Measurements from ENCODE around the gene SLC13A3. TPM values are rescaled to one million over a fixed set of nuclear protein-coding genes. Genes with fewer than 3 reads are reported as not detected.
"Not testable (repeated sequence)": the region's sequence is repeated elsewhere in the genome, so short reads cannot be mapped to it uniquely, and the experiment has no call there.

The SLC13A3 gene
- total RNA-seq, 2 experiments from 2014 or later: 0.35 TPM; not detected in 1

DNA sequence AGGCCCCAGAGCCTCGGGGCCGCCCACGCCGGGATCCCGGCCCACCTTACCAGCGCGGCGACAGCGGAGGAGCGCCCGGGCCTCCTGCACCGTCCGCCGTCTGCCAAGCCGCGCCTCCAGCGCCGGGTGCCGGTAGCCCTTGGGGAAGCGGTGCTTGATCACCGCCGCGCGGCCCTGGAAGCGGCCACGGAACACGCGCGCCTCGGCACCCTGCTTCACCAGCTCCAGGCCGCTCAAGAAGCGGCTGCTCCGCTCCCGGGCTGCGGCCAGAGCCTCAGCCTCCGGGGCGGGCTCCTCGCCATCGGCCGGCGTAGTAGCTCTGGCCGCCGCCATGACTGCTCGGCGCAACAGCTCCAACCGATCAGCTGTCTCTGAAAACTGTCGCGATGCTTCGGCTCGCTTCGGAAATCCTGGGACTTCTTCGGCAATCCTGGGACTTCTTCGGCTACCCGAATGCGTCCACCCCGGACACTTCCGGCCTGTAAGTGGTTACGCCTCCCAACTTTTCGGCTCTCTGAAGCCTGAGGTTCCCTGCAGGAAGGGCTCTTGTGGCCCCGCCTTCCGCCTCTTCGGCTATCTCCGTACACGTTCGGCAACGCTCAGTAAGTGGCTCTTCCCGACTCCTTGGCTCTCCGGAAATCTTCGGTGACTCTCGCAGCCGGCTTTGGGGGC lies 38.0 kb upstream of the SLC13A3 start, which contains the start of gene TP53RK:
TSS of gene TP53RK (minus strand) at position 363 of the 672 bp plus-strand sequence. CDS start at position 333, 30 bp downstream.
- POLR2A ChIA-PET: no interaction called here
- H3K27me3 Mint-ChIP-seq: no peaks in the 10 kb centered on the region
- H3K9me3 Mint-ChIP-seq: no peaks in the 10 kb centered on the region
- peaks cover 43% of the 10 kb centered on the region for H3K4me1 Mint-ChIP-seq
- H3K36me3 Mint-ChIP-seq (ENCODE audit: low read depth): peaks cover 20% of the 10 kb centered on the region
- H3K27ac Mint-ChIP-seq: peak within 1 kb of the TSS; percentile 96
- H3K4me3 Mint-ChIP-seq: peak within 1 kb of the TSS; percentile 98
- CTCF ChIA-PET: interaction anchor here (0.7 to 2.3 kb wide), 8 partner anchors 8 to 167 kb away, joined by 3 to 10 read pairs (median 3); no protein-coding TSS in a partner anchor
- peak; percentile 97 for DNase-seq

DNA sequence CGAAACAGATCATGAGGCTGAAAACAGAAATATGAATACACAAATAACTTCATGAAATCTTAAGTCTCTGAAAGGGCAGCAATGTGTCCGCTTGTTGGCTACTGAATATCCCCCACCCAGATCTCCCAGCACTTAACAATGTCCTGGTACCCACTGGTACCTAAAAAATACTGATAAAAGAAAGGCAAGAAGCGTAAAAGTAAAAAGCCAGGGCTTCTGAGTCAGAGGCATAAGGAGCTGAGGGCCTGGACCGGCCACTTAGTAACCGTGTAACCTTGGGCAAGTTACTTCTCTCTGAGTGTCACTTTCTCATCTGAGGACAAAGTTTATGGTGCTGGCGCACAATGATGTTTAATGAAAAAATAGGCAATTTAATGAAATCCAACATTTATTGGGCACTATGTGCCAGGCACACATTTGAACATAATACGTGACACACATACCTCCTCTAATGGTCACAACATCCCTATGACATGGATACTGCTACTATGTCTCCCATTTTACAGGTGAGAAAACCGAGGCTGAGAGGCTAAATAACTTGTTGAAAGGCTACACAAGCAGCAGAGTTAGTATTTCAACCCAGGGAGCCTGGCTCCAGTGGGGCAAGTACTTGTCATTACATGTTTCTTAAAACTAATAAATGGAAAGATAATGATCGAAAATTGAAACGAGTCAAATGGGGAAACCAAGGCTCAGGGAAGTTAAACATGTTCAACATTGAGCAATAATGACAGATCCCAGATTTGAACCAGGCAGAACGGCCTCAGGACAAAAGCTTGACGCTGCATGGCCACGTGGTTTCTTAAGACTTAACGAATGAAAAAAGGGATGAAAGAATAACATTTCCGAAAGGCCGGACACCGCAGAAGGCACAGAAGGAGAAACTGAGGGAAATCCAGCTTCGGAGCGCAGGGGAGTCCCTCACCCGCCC lies 37.2 kb upstream of the SLC13A3 start:
- Mint-ChIP-seq H3K9me3 (no peaks in the 10 kb centered on the region), H3K4me3 (peak overlapping the region; percentile 98), H3K36me3 (ENCODE audit: low read depth) (peaks cover 26% of the 10 kb centered on the region), H3K27ac (peak overlapping the region; percentile 89), H3K4me1 (peaks cover 45% of the 10 kb centered on the region), H3K27me3 (no peaks in the 10 kb centered on the region)
- no peak for DNase-seq
- CTCF ChIA-PET: interaction anchor here (0.7 to 2.3 kb wide), 10 partner anchors 12 to 166 kb away, joined by 3 to 10 read pairs (median 3); no protein-coding TSS in a partner anchor
- POLR2A ChIA-PET: no interaction called here

DNA sequence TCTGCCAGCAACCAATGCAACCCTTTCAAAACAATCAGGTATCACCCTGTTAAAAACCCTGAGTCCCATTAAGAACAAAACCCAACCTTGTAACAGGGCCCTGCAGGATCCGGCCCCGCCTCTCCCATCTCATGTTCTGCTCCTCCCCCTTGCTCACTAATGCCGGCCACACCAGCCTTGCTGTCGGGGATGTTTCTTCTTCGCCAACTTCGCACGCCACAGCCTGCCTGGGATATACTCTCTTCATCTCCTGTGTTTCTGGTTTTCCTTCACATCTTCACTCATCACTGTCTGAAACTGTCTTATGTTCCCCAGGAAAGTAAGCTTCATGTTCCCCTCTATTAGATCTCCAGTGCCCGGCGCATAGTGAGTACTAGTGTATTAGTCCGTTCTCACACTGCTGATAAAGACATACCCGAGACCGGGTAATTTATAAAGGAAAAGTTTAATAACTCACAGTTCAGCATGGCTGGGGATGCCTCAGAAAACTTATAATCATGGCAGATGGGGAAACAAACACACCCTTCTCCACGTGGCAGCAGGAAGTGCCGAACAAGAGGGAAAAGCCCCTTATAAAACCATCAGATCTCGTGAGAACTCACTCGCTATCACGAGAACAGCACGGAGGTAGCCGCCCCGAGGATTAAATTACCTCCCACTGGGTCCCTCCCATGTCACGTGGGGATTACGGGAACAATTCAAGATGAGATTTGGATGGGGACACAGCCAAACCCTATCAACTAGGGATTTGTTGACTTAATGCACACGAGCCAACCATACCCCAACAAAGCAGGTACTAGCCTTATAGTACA lies 32.9 kb upstream of the SLC13A3 start:
- no peaks in the 10 kb centered on the region for H3K27me3 Mint-ChIP-seq

DNA sequence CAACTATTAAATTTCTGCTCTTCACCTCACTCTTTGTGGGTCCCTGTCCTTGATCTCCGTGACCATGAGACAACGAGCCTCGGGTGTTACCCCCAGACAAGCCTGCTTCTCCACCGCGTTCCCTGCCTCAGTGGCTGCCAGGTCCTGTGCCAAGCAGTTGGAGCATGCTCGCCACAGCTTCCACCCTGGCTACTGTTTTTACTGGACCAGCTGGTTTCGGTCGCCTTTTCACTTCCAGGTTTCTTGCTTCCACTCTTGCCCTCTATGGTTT lies 32.3 kb upstream of the SLC13A3 start:
- ChIA-PET CTCF (no interaction called here), POLR2A (no interaction called here)
- Mint-ChIP-seq H3K4me1 (peaks cover 46% of the 10 kb centered on the region), H3K27me3 (no peaks in the 10 kb centered on the region), H3K4me3 (no peak overlapping the region), H3K9me3 (no peaks in the 10 kb centered on the region), H3K36me3 (ENCODE audit: low read depth) (peaks cover 26% of the 10 kb centered on the region), H3K27ac (no peak overlapping the region)
- DNase-seq: no peak

More for the DNA sequence above, 32.9 kb upstream of the SLC13A3 start:
- CTCF ChIA-PET: no interaction called here
- Mint-ChIP-seq H3K36me3 (ENCODE audit: low read depth) (peaks cover 26% of the 10 kb centered on the region), H3K27ac (no peak overlapping the region), H3K9me3 (no peaks in the 10 kb centered on the region), H3K4me1 (peaks cover 46% of the 10 kb centered on the region), H3K4me3 (no peak overlapping the region)
- POLR2A ChIA-PET: no interaction called here
- DNase-seq: no peak

DNA sequence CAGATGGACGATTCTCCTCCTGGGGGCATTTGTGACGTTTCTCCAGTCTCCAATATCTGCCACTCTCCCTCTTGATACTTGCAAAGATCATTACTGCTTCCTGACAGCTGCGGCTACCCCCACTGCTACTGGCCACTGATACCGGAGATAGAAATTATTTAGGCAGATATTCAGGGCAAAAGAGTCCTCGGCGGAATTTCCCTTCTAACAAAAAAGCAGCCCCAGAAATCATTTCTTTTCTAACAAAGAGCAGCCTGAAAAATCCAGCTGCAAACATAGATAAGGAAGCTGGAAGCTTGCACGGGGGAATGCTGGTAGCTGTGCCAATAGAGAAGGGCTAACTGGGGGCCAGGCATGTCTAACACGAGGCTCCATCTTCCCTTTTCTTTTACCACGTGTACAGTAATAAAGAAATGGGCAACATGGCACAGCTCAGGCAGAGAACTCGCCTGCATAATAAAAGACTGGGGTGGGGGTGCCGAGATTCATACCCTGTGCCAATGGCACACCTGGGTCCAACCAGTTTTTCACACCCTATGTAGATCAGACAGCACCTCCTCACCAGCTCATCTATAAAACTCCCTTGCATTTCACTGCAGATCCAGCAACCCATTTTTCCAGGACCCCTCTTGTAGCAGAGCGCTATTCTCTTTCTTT lies 31.9 kb upstream of the SLC13A3 start:
- Mint-ChIP-seq H3K4me3 (no peak overlapping the region), H3K4me1 (peaks cover 43% of the 10 kb centered on the region), H3K27me3 (no peaks in the 10 kb centered on the region), H3K36me3 (ENCODE audit: low read depth) (peaks cover 26% of the 10 kb centered on the region), H3K27ac (no peak overlapping the region), H3K9me3 (no peaks in the 10 kb centered on the region)
- ChIA-PET CTCF (no interaction called here), POLR2A (no interaction called here)
- no peak for DNase-seq

DNA sequence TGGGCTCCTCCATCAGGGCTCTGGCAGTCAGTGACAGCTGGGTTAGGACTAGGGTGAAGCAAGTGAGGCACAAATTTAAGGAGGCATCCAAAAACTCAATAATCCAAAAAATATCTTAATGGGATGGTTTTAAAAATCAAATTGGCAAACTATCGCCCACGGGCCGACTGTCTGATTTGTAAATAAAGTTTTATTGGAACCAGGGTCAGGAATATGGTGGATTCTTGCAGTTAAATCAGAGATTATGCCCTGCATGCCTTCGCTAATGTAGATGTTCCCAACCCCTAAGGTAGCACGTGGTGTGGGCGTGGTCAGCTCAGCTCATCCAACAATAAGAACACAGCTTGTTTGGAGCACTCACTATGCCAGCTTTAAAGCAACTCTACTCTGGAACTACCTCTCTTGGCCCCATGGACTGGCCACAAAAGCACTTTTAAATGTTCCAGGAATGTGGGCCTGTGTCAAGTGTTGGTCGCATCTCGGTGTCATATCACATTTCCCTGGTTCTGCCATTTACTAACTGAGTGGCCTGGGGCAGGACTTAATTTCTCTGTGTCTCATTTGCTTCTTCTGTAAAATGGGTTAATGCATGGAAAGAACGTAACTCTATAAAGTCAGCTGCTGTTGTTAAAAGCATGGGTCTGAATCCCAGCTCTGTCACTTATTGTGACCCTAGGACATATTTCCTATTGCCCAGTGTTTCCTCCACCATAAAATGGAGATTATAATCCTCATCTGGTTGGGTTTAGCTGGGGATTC lies 31.0 kb upstream of the SLC13A3 start:
- Mint-ChIP-seq H3K27ac (no peak overlapping the region), H3K4me3 (no peak overlapping the region), H3K9me3 (no peaks in the 10 kb centered on the region), H3K27me3 (no peaks in the 10 kb centered on the region), H3K36me3 (ENCODE audit: low read depth) (peaks cover 26% of the 10 kb centered on the region), H3K4me1 (peaks cover 34% of the 10 kb centered on the region)
- POLR2A ChIA-PET: no interaction called here
- DNase-seq: no peak
- CTCF ChIA-PET: interaction anchor here (0.9 kb wide), 1 partner anchor 137 kb away, joined by 3 read pairs; no protein-coding TSS in a partner anchor

DNA sequence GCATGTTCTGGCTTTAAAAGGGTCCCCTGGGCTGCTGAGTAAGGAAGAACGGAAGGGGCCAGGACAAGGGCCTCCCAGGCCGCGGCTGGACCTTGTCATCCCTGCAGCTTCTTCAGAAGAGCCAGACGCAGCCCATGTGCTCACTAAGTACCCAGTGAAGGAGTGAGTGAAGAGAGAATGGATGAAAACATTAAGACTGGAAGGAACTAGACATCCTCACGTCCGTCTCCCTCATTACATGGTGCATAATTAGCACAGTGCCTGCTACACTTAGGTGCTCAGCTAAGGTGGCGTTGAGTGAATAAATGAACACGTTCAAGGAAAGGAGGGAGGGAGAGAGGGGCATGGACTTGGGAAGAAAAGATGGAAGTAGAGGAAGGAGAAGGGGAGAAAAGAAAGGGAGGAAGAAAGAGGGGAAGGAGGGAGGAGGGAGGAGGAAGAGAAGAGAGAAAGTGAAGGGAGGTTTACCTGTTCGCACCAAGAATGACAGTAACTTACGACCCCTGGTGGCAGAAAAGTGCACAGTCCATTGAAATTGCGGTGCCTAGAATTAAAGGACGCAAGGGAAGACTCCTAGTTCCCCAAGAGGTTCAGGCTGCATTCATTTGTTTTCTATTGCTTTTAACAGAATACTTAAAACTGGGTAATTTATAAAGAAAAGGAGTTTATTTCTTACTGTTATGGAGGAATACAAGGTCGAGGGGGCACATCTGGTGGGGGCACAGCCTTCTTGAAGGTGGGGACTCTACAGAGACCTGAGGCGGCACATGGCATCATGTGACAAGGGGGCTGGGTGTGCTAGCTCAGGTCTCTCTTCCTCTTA lies 30.0 kb upstream of the SLC13A3 start:
- ChIA-PET CTCF (interaction anchor here (0.8 to 1.4 kb wide), 5 partner anchors 9 to 143 kb away, joined by 3 to 4 read pairs (median 3); no protein-coding TSS in a partner anchor), POLR2A (no interaction called here)
- H3K36me3 Mint-ChIP-seq (ENCODE audit: low read depth): peaks cover 20% of the 10 kb centered on the region
- DNase-seq: peak; percentile 79
- H3K4me1 Mint-ChIP-seq: peaks cover 24% of the 10 kb centered on the region
- H3K4me3 Mint-ChIP-seq: no peak overlapping the region
- H3K9me3 Mint-ChIP-seq: no peaks in the 10 kb centered on the region
- no peaks in the 10 kb centered on the region for H3K27me3 Mint-ChIP-seq
- H3K27ac Mint-ChIP-seq: no peak overlapping the region

DNA sequence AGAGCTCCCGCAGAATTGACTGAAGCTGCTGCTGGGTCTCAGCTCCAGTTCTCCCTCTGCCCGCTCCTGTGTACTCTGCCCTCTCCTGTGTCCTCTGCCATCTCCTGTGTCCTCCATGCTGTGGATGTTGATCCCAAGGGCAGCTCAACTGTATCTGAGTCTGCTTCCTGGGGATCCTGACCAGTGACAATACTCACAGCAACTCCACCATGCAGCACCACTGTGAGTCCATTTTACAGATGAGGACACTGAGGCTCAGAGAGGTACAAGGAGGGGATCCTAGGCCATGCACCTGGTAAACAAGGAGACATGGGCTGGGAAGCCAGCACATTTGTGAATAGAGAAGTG lies 29.4 kb upstream of the SLC13A3 start:
- Mint-ChIP-seq H3K4me3 (no peak overlapping the region), H3K9me3 (no peaks in the 10 kb centered on the region), H3K27me3 (no peaks in the 10 kb centered on the region), H3K36me3 (ENCODE audit: low read depth) (peaks cover 14% of the 10 kb centered on the region), H3K4me1 (peaks cover 18% of the 10 kb centered on the region), H3K27ac (no peak overlapping the region)
- DNase-seq: no peak
- POLR2A ChIA-PET: no interaction called here
- CTCF ChIA-PET: interaction anchor here (0.8 to 1.4 kb wide), 7 partner anchors 9 to 176 kb away, joined by 3 to 4 read pairs (median 3); no protein-coding TSS in a partner anchor

DNA sequence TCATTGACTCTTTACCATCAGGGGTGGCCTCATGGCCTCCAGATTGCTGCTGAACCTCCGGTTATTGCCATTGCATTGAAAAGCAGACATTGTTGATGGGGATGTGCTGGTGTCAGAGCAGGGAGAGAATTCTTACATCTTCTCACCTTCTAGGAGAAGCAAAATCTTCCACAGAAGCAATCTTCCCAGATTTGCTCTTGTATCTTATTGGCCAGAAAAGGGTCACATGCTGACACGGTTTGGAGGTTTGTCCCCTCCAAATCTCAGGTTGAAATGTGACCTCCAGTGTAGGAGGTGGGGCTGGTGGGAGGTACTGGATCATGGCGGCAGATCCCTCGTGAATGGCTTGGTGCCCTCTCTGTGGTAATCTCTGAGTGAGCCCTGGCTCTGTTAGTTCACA lies 27.3 kb upstream of the SLC13A3 start:
- H3K27me3 Mint-ChIP-seq: no peaks in the 10 kb centered on the region
- CTCF ChIA-PET: no interaction called here

DNA sequence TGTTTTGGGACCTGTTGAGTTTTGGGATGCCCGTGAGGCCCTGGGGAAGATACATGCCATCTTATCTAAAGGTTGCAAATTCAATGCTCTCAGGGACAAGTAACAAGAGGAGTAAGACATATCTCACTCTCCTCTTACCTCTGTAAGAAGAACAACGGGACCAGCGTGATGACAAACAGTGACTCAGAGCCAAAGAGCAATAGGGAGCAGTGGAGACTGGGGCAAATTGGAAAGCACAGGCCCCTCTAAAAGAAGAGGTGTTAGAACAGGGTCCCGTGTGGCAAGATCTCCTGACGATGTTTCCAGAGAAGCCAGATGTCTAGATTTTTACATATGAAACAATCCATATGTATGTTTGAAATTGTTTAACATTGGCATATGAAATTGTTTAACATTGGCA lies 26.3 kb upstream of the SLC13A3 start:
- H3K9me3 Mint-ChIP-seq: no peaks in the 10 kb centered on the region
- no peak overlapping the region for H3K4me3 Mint-ChIP-seq
- ChIA-PET CTCF (no interaction called here), POLR2A (no interaction called here)
- DNase-seq: no peak
- H3K4me1 Mint-ChIP-seq: peaks cover 10% of the 10 kb centered on the region
- no peak overlapping the region for H3K27ac Mint-ChIP-seq
- H3K27me3 Mint-ChIP-seq: no peaks in the 10 kb centered on the region
- no peaks in the 10 kb centered on the region for H3K36me3 Mint-ChIP-seq (ENCODE audit: low read depth)

More for the DNA sequence above, 27.3 kb upstream of the SLC13A3 start:
- Mint-ChIP-seq H3K36me3 (ENCODE audit: low read depth) (peaks cover under 1% of the 10 kb centered on the region), H3K4me3 (no peak overlapping the region), H3K27ac (no peak overlapping the region), H3K4me1 (peaks cover 10% of the 10 kb centered on the region), H3K9me3 (no peaks in the 10 kb centered on the region)
- DNase-seq: no peak
- POLR2A ChIA-PET: no interaction called here

DNA sequence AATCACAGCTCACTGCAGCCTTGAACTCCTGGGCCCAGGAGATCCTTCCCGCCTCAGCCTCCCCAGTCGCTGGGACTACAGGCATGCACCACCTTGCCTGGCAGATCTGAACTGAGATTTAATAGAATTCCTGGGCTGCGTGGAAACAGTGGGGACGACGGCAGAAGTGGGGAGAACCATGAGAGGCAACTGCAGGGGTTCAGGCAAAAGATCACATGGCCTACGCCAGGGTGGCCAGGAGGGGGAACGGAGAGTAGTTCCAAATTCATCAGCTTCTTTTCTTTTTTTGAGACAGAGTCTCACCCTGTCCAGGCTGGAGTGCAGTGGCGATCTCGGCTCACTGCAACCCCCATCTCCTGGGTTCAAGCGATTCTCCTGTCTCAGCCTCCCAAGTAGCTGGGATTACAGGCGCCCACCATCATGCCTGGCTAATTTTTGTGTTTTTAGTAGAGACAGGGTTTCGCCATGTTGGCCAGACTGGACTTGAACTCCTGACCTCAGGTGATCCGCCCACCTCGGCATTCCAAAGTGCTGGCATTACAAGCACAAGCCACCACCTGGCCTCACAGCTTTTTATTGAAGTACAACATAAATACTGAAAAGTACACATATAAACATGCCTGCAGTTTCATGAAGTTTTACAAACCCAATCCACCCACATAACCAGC lies 25.5 kb upstream of the SLC13A3 start:
- DNase-seq; H3K27me3 Mint-ChIP-seq; H3K27ac Mint-ChIP-seq; H3K36me3 Mint-ChIP-seq (ENCODE audit: low read depth); POLR2A ChIA-PET; H3K4me3 Mint-ChIP-seq; H3K9me3 Mint-ChIP-seq: not testable (repeated sequence)
- H3K4me1 Mint-ChIP-seq: peaks cover 10% of the 10 kb centered on the region
- CTCF ChIA-PET: interaction anchor here (1.1 kb wide), 1 partner anchor 12 kb away, joined by 3 read pairs; the partner anchor contains the start of gene TP53RK
